DND-41 (cell line): ENCODE results near the gene PLK5.

ENCODE experiments used
- ATAC-seq: fragments of 200-7000 bp; cut with Tn5 transposase; 3 replicates; pipeline ENCODE4 v1.9.1; 2021; ENCODE audit warnings: low read depth; ENCODE audit not compliant: insufficient read depth
- DNase-seq: peaks from one replicate; pipeline ENCODE4 v3.0.0-alpha.2; 2020
- H2AFZ ChIP-seq: 2 replicates; pipeline ENCODE4 v1.6.0; 2012; ENCODE audit warnings: low read depth, low read length
- H3K27ac ChIP-seq: 2 replicates; pipeline ENCODE4 v1.5.1; 2012; ENCODE audit warnings: low read length, inconsistent platforms
- H3K27me3 ChIP-seq: fragments of 200-600 bp; sonication (generic); 2 replicates; pipeline ENCODE4 v1.6.0; 2012; ENCODE audit warnings: low read length, mild to moderate bottlenecking, inconsistent platforms; ENCODE audit not compliant: insufficient read depth, poor library complexity
- H3K36me3 ChIP-seq: 2 replicates; pipeline ENCODE4 v1.5.1; 2012; ENCODE audit warnings: low read length, inconsistent platforms; ENCODE audit not compliant: insufficient read depth
- H3K4me1 ChIP-seq: 2 replicates; pipeline ENCODE4 v1.5.1; 2012; ENCODE audit warnings: mild to moderate bottlenecking, low read length; ENCODE audit not compliant: insufficient read depth
- H3K4me2 ChIP-seq: 2 replicates; pipeline ENCODE4 v1.6.0; 2012; ENCODE audit warnings: mild to moderate bottlenecking, moderate library complexity, low read length, inconsistent platforms; ENCODE audit not compliant: insufficient read depth
- H3K4me3 ChIP-seq, 2 experiments: fragments of 200-600 bp in 1 of 2; shearing (Covaris generic) in 1 of 2; 2 replicates each; pipeline ENCODE4 v1.5.1; 2012 to 2016; ENCODE audit warnings: inconsistent platforms in 2 of 2, low read length in 2 of 2, mild to moderate bottlenecking in 2 of 2, low read depth in 1 of 2, moderate library complexity in 1 of 2
- H3K79me2 ChIP-seq: 2 replicates; pipeline ENCODE4 v1.6.0; 2012; ENCODE audit warnings: low read length, inconsistent platforms; ENCODE audit not compliant: insufficient read depth
- H3K9ac ChIP-seq: 2 replicates; pipeline ENCODE4 v1.6.0; 2012; ENCODE audit warnings: low read depth, mild to moderate bottlenecking, inconsistent platforms, low read length, moderate library complexity
- H3K9me3 ChIP-seq: 2 replicates; pipeline ENCODE4 v1.5.1; 2012; ENCODE audit warnings: low read length, moderate library complexity, mild to moderate bottlenecking, inconsistent platforms; ENCODE audit not compliant: insufficient read depth, severe bottlenecking
- H4K20me1 ChIP-seq: 2 replicates; pipeline ENCODE4 v1.6.0; 2012; ENCODE audit warnings: low read length; ENCODE audit not compliant: insufficient read depth
- EZH2 ChIP-seq: IDR thresholded peaks from 3 replicates; pipeline ENCODE4 v1.6.1; 2012; ENCODE audit warnings: borderline replicate concordance, low read depth, mild to moderate bottlenecking, moderate library complexity, low read length, inconsistent platforms; ENCODE audit not compliant: severe bottlenecking
- TF ChIP-seq, protein P1 (sequence below): IDR thresholded peaks from 2 replicates; pipeline ENCODE4 v1.5.1; 2012; ENCODE audit warnings: borderline replicate concordance, low read length, moderate library complexity, mild to moderate bottlenecking; ENCODE audit not compliant: poor library complexity, severe bottlenecking; ENCODE audit errors: extremely low read depth

PLK5 gene

DNA sequence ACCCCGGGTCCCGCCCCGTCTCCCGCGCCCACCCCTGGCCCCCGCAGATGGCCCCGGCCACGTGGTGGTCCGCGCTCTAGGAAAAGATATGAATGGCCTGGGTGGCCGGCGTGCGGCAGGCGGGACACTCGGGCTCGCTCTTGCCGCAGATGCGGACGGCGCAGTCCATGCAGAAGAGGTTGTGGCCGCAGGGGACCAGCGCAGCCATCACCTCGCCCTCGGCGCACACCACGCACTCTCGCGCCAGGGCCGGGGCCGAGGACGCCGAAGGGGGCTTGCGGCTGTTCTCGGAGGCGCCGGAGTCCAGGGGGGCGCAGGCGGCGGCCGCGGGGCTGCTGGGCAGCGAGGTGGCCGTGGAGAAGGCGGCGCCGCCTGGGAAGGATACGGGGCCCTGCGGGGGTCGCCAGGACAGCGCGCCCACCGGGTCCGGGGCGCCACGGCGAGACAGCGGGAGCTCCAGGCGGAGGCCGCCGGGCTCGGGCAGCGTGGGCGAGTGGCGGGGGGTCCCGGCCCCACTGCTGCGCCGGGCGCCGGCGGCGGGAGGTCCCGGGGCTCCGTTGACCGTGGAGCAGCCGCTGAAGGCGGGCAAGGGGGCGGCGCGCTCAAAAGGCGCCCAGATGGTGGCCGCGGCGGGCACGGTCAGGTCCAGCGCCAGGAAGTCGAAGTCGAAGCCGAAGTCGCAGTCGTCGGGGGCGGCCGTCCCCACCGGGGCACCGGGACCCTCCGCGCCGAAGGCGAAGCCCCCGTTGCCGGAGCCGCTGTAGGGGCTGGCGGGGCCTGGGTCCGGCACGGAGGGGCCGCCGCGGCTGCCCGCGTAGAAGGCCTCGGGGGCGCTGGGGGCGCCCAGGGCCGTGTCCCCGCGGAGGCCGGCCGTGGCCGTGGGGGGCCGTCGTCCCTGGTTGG, 31.9 kb downstream of the PLK5 start:
- H3K27ac ChIP-seq, result no peak overlapping the region
- no peak overlapping the region for H3K4me2 ChIP-seq
- peaks cover 9% of the 10 kb centered on the region for H3K36me3 ChIP-seq
- H3K27me3 ChIP-seq, result no peaks in the 10 kb centered on the region
- ATAC-seq, result no peak
- H3K4me1 ChIP-seq, result no peaks in the 10 kb centered on the region
- no peak for DNase-seq
- no peak overlapping the region for H2AFZ ChIP-seq
- H3K4me3 ChIP-seq, result no peak overlapping the region
- peaks cover 30% of the 10 kb centered on the region for H4K20me1 ChIP-seq
- H3K9me3 ChIP-seq, result no peaks in the 10 kb centered on the region
- H3K9ac ChIP-seq, result no peak overlapping the region
- TF ChIP-seq, protein P1, sequence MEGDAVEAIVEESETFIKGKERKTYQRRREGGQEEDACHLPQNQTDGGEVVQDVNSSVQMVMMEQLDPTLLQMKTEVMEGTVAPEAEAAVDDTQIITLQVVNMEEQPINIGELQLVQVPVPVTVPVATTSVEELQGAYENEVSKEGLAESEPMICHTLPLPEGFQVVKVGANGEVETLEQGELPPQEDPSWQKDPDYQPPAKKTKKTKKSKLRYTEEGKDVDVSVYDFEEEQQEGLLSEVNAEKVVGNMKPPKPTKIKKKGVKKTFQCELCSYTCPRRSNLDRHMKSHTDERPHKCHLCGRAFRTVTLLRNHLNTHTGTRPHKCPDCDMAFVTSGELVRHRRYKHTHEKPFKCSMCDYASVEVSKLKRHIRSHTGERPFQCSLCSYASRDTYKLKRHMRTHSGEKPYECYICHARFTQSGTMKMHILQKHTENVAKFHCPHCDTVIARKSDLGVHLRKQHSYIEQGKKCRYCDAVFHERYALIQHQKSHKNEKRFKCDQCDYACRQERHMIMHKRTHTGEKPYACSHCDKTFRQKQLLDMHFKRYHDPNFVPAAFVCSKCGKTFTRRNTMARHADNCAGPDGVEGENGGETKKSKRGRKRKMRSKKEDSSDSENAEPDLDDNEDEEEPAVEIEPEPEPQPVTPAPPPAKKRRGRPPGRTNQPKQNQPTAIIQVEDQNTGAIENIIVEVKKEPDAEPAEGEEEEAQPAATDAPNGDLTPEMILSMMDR, result no peak
- no peak for TF ChIP-seq EZH2
- peaks cover 20% of the 10 kb centered on the region for H3K79me2 ChIP-seq

DNA sequence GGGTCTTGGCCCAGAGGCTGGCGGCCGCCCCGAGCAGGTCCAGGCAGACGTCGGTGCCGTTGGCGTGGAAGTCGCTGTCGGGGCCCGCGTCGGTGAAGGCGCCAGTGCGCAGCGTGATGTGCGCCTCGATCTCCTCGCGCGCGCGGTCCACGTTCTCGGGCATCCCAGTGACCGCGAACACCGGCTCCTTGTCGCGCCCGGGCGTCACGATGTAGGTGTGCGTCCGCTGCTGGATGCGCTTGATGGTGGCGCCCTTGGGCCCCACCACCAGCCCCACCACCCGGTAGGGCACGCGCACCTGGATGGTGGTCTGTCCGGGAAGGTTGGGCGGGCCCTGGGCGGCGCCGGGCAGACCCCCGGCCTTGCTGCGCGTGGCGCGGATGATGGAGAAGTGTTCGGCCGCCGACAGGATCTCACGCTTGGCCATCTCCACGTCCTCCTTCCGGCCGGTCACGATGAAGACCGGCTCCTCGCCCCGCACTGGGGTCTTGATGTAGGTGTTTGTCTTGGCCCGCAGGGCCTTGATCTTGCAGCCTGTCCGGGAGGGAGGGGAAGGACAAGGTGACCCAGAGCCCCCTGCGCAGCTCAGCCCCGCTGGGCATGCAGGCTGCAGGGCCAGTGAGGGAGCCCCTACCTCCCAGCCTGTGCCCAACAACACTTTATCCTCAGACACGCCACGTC, 32.7 kb downstream of the PLK5 start:
- Histone ChIP-seq H3K9ac (no peak overlapping the region), H3K79me2 (peaks cover 28% of the 10 kb centered on the region), H3K27me3 (no peaks in the 10 kb centered on the region), H3K9me3 (no peaks in the 10 kb centered on the region), H3K4me3 (no peak overlapping the region), H3K4me2 (no peak overlapping the region), H3K4me1 (no peaks in the 10 kb centered on the region), H4K20me1 (peaks cover 38% of the 10 kb centered on the region), H2AFZ (no peak overlapping the region), H3K27ac (no peak overlapping the region), H3K36me3 (peaks cover 14% of the 10 kb centered on the region)
- DNase-seq (no peak), ATAC-seq (no peak)
- no peak for TF ChIP-seq EZH2
- TF ChIP-seq, protein P1, result no peak

DNA sequence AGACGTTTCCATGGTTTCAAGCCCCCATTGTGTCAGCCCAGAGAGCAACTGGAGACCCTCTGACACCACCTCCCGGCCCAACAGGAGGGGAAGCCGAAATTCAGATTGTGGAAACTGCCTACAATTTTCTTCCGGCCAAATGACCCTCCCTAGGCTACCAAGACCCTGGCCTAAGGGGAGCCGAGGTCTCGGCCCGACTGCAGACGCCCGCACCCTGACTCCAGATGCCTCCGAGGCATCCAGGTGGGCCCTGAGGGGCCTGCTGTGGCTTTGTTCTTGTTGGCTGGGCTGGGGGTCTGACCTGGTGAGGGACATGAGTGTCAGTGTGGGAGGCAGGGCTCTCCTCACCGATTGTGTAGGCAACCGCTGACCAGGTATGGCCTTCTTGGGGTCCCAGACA, 34.7 kb downstream of the PLK5 start:
- no peak overlapping the region for H3K9ac ChIP-seq
- no peak overlapping the region for H3K4me3 ChIP-seq
- H3K27ac ChIP-seq, result no peak overlapping the region
- H2AFZ ChIP-seq, result no peak overlapping the region
- no peaks in the 10 kb centered on the region for H3K4me1 ChIP-seq
- H3K27me3 ChIP-seq, result no peaks in the 10 kb centered on the region
- peaks cover 48% of the 10 kb centered on the region for H4K20me1 ChIP-seq
- peaks cover 43% of the 10 kb centered on the region for H3K79me2 ChIP-seq
- no peak for DNase-seq
- peaks cover 14% of the 10 kb centered on the region for H3K36me3 ChIP-seq
- no peak overlapping the region for H3K4me2 ChIP-seq
- no peak for TF ChIP-seq EZH2
- TF ChIP-seq, protein P1, result no peak
- ATAC-seq, result no peak
- H3K9me3 ChIP-seq, result no peaks in the 10 kb centered on the region
